ENCODE measurements around the gene AHSG.

GRCh38 chr3:186653984-186654383 lies 41.1 kb downstream of the AHSG start:
- no peak for TF ChIP-seq POLR2A (IDR thresholded peaks at IDR 0.05)
- no peak for TF ChIP-seq CTCF (IDR thresholded peaks at IDR 0.05)

All from prostate gland (tissue), 2 donors.